ENCODE data around the gene EVX2.

DNA sequence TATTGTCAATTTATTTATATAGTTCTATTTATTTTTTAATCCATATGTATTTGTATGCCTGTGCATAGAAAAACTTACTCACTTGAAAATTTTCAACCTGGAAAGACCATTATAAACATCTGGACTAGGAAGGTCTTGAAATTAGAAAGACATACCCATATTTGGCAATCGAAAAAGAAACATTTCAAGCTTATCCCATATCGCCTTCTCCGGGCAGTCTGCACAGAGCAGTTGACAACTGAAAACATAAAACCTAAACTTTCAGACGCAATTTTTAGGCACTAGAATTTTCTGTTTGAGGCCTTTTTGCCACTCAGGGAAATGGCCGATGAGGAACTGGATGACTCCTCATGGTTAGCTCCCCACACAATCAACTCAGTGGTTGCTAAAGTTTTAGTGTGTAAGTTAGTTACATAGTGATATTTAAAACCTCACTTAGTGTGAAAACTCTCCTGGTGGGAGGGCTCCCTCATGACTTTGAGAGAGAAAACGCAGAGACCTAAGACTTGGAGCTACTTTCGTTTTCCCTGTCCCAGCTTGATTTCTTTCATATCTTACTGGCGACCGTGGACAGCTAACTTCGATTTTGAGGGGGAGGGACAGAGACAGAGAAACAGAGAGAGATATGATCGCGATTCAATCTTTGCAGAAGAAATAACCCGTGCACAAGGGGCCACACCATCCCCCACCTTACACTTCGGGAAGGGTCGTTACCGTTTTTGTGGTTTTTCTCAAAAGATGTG, 12.7 kb upstream of the EVX2 start:
- TF ChIP-seq CTCF (IDR thresholded peaks at IDR 0.05) (no peak), FOXJ3 (CRISPR knock-in tag; IDR thresholded peaks at IDR 0.05) (no peak), PBX3 (IDR thresholded peaks at IDR 0.05) (no peak), CHD2 (IDR thresholded peaks at IDR 0.05; ENCODE audit: low read length, partially characterized antibody) (no peak), POLR2AphosphoS5 (IDR thresholded peaks at IDR 0.05; ENCODE audit: low read depth, low read length) (no peak), EP300 (IDR thresholded peaks at IDR 0.05; ENCODE audit: borderline replicate concordance in 1 of 2, low read depth in 1 of 2, low read length in 1 of 2) (no peak), EZH2phosphoT487 (IDR thresholded peaks at IDR 0.05; ENCODE audit: borderline replicate concordance, low read depth) (no peak), TAF1 (IDR thresholded peaks at IDR 0.05; ENCODE audit: borderline replicate concordance, low read depth, low read length) (no peak)
- TF ChIP-seq, protein P1, sequence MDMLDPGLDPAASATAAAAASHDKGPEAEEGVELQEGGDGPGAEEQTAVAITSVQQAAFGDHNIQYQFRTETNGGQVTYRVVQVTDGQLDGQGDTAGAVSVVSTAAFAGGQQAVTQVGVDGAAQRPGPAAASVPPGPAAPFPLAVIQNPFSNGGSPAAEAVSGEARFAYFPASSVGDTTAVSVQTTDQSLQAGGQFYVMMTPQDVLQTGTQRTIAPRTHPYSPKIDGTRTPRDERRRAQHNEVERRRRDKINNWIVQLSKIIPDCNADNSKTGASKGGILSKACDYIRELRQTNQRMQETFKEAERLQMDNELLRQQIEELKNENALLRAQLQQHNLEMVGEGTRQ (IDR thresholded peaks at IDR 0.05; ENCODE audit: borderline replicate concordance, low read depth, low read length), result no peak
- TF ChIP-seq, protein P2, sequence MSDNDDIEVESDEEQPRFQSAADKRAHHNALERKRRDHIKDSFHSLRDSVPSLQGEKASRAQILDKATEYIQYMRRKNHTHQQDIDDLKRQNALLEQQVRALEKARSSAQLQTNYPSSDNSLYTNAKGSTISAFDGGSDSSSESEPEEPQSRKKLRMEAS (IDR thresholded peaks at IDR 0.05; ENCODE audit: low read depth), result no peak
